A549 (cell line): ENCODE results near the gene MTSS2. TPM values are rescaled to one million over a fixed set of nuclear protein-coding genes. Genes with fewer than 3 reads are reported as not detected.

Source experiments
- ATAC-seq, 2 experiments: fragments of 200-7000 bp in 1 of 2; fragments of >200 bp in 1 of 2; cut with Nextera tagmentation in 1 of 2; cut with Tn5 transposase in 1 of 2; 3 replicates each; pipeline versions ENCODE4 v1.8.0 to v1.9.1; 2018 to 2020; ENCODE audit warnings: mild to moderate bottlenecking in 1 of 2, moderate library complexity in 1 of 2
- CTCF ChIA-PET: fragments of 300-600 bp; sonication (Branson Sonifier 250); formaldehyde crosslinking; extraction: SDS; loops from one replicate; lab custom pipeline; 2021; ENCODE audit warnings: antibody characterized with exemption, inconsistent platforms; lab: Yijun Ruan, JAX
- POLR2A ChIA-PET: fragments of 350-600 bp; formaldehyde crosslinking; extraction: SDS; loops from one replicate; lab custom pipeline; 2021; ENCODE audit warnings: antibody characterized with exemption, inconsistent platforms; lab: Yijun Ruan, JAX
- DNase-seq, 2 experiments: peaks; one replicate each; pipeline versions ENCODE4 v3.0.0 to v3.0.0-alpha.2; 2011 to 2016; ENCODE audit warnings: low read depth in 1 of 2, low spot score in 1 of 2
- FAIRE-seq: peaks from 2 replicates; lab custom pipeline; 2011; peaks lifted over from hg19 to GRCh38; lab: Jason Lieb, UNC
- H3K27ac ChIP-seq, 2 experiments: fragments of >200 bp; sonication (Bioruptor Twin); formaldehyde crosslinking; 3 replicates each; pipeline ENCODE4 v1.5.1; 2016 to 2017
- H3K4me1 ChIP-seq: fragments of >200 bp; sonication (Bioruptor Twin); formaldehyde crosslinking; 3 replicates; pipeline ENCODE4 v1.6.1; 2016
- H3K4me2 ChIP-seq: fragments of >200 bp; sonication (Bioruptor Twin); formaldehyde crosslinking; 3 replicates; pipeline ENCODE4 v1.6.1; 2016
- H3K4me3 ChIP-seq: fragments of >200 bp; sonication (Bioruptor Twin); formaldehyde crosslinking; 3 replicates; pipeline ENCODE4 v1.5.1; 2016
- H3K9me3 ChIP-seq: fragments of >200 bp; sonication (Bioruptor Twin); formaldehyde crosslinking; 3 replicates; pipeline ENCODE4 v1.6.1; 2016
- BCL3 ChIP-seq: fragments of >200 bp; sonication (Bioruptor Twin); formaldehyde crosslinking; IDR thresholded peaks from 3 replicates; pipeline ENCODE4 v1.6.1; 2016
- CEBPB ChIP-seq, 2 experiments: fragments of >200 bp in 1 of 2; sonication (Bioruptor Twin) in 1 of 2; formaldehyde crosslinking in 1 of 2; IDR thresholded peaks; 2 replicates each; pipeline ENCODE4 v1.6.1; 2012 to 2016
- EP300 ChIP-seq, 2 experiments: fragments of >200 bp; sonication (Bioruptor Twin); formaldehyde crosslinking; IDR thresholded peaks; 2 replicates in 1 of 2; 3 replicates in 1 of 2; pipeline ENCODE4 v1.6.1; 2016 to 2017
- FOSB ChIP-seq: fragments of 250-450 bp; sonication (Bioruptor Pico); IDR thresholded peaks from 2 replicates; pipeline ENCODE4 v1.5.0; 2020; ENCODE audit warnings: mild to moderate bottlenecking, moderate library complexity
- FOSL2 ChIP-seq, 2 experiments: fragments of 450-650 bp in 1 of 2; fragments of >200 bp in 1 of 2; sonication (Bioruptor Twin) in 1 of 2; formaldehyde crosslinking; IDR thresholded peaks; 2 replicates each; pipeline versions ENCODE4 v1.5.0 to v1.6.1; 2016 to 2020; ENCODE audit warnings: mild to moderate bottlenecking in 1 of 2, moderate library complexity in 1 of 2
- FOXS1 ChIP-seq: fragments of 250-450 bp; sonication (Bioruptor Pico); IDR thresholded peaks from 2 replicates; pipeline ENCODE4 v1.5.0; 2020; ENCODE audit warnings: mild to moderate bottlenecking, moderate library complexity
- GATA3 ChIP-seq: IDR thresholded peaks from 2 replicates; pipeline ENCODE4 v1.6.1; 2012; ENCODE audit warnings: borderline replicate concordance
- HDAC2 ChIP-seq: fragments of 200-600 bp; sonication (generic); IDR thresholded peaks from 2 replicates; pipeline ENCODE4 v1.6.1; 2016
- HEYL ChIP-seq: fragments of 250-450 bp; sonication (Bioruptor Pico); IDR thresholded peaks from 2 replicates; pipeline ENCODE4 v1.8.0; 2021; ENCODE audit warnings: mild to moderate bottlenecking, moderate library complexity
- HOXA7 ChIP-seq: fragments of 250-450 bp; sonication (Bioruptor Pico); IDR thresholded peaks from 2 replicates; pipeline ENCODE4 v1.5.0; 2020; ENCODE audit warnings: mild to moderate bottlenecking, moderate library complexity
- HOXB5 ChIP-seq: fragments of 250-450 bp; sonication (Bioruptor Pico); IDR thresholded peaks from 2 replicates; pipeline ENCODE4 v1.5.0; 2020; ENCODE audit warnings: mild to moderate bottlenecking, moderate library complexity
- JUNB ChIP-seq: fragments of >200 bp; sonication (Bioruptor Twin); formaldehyde crosslinking; IDR thresholded peaks from 2 replicates; pipeline ENCODE4 v1.6.1; 2016
- RCOR1 ChIP-seq: fragments of 150-350 bp; IDR thresholded peaks from 2 replicates; pipeline ENCODE4 v1.6.1; 2014; ENCODE audit warnings: antibody characterized with exemption, low read length, low read depth
- RFX5 ChIP-seq: fragments of 450-650 bp; IDR thresholded peaks from 2 replicates; pipeline ENCODE4 v1.7.1; 2014; ENCODE audit warnings: antibody characterized with exemption, mild to moderate bottlenecking, moderate library complexity
- RNF2 ChIP-seq: fragments of 200-600 bp; sonication (generic); IDR thresholded peaks from 2 replicates; pipeline ENCODE4 v1.6.1; 2016; ENCODE audit warnings: low read depth, mild to moderate bottlenecking, antibody characterized with exemption, moderate library complexity, borderline replicate concordance
- ZC3H11A ChIP-seq: fragments of 450-650 bp; IDR thresholded peaks from 2 replicates; pipeline ENCODE4 v1.6.1; 2014; ENCODE audit warnings: antibody characterized with exemption, mild to moderate bottlenecking
- ZSCAN20 ChIP-seq: fragments of 250-450 bp; sonication (Bioruptor Pico); IDR thresholded peaks from 2 replicates; pipeline ENCODE4 v1.8.0; 2022; ENCODE audit warnings: mild to moderate bottlenecking, moderate library complexity
- WGBS: methylation state at CpG from one replicate; pipeline ENCODE4 v1.1.6; 2017; ENCODE audit errors: missing lambda C conversion rate; 5-methylcytosine and 5-hydroxymethylcytosine counted together
- polyA plus RNA-seq, 4 experiments: library from polyadenylated mRNA; depleted of rRNA in 3 of 4; stranded (reverse); fragments of >200 nt; fragmentation: RNase III in 1 of 4; extraction: RNeasy Plus Mini Kit Qiagen cat#74134 plus additional on column Dnase treatment in 1 of 4; gene quantifications; 2 replicates in 3 of 4; 3 replicates in 1 of 4; pipeline ENCODE4 v1.2.3, GENCODE V29; 2011 to 2017

The MTSS2 gene
- polyA plus RNA-seq, 2 of the 4 experiments (the other 2 are of a cell fraction) = 13.1 to 27.1 TPM

- CTCF ChIA-PET = interaction anchor here (1.1 to 2.1 kb wide), 5 partner anchors 9 to 45 kb away, joined by 3 to 9 read pairs (median 4); no protein-coding TSS in a partner anchor
Observed at GRCh38 chr16:70725024-70725911, 39.4 kb upstream of the MTSS2 start.

GRCh38 chr16:70724146-70725023 lies 38.5 kb upstream of the MTSS2 start:
- TF ChIP-seq HOXA7 (CRISPR knock-in tag) (no peak), BCL3 (no peak)
- DNase-seq (no peak), FAIRE-seq (no peak), ATAC-seq (no peak)
- Histone ChIP-seq H3K27ac (no peak overlapping the region), H3K4me3 (no peak overlapping the region), H3K4me2 (no peak overlapping the region), H3K9me3 (0 out of 3 replicates have a peak, but pooled peaks cover 5% of the 10 kb centered on the region), H3K4me1 (no peaks in the 10 kb centered on the region)
- ChIA-PET POLR2A (no interaction called here), CTCF (interaction anchor here (1.2 to 2.0 kb wide), 3 partner anchors 10 to 44 kb away, joined by 3 to 6 read pairs (median 4); no protein-coding TSS in a partner anchor)
- 93% methylated on average over 15 of the region's 15 CpGs for WGBS

More at GRCh38 chr16:70725024-70725911, 39.4 kb upstream of the MTSS2 start:
- H3K4me2 ChIP-seq = no peak overlapping the region
- H3K9me3 ChIP-seq = no peaks in the 10 kb centered on the region
- no peak for DNase-seq
- no peak overlapping the region for H3K4me3 ChIP-seq
- WGBS = 91% methylated on average over 20 of the region's 22 CpGs
- 0 out of 6 replicates have a peak overlapping the region, but pooled peaks of 1 of the 2 experiments have one; percentile 12 for H3K27ac ChIP-seq
- no peak for ATAC-seq
- POLR2A ChIA-PET = no interaction called here
- FAIRE-seq = no peak
- H3K4me1 ChIP-seq = no peaks in the 10 kb centered on the region
- no peak for TF ChIP-seq HDAC2
- TF ChIP-seq ZSCAN20 (CRISPR knock-in tag) = no peak
- TF ChIP-seq FOXS1 (CRISPR knock-in tag) = no peak
- TF ChIP-seq ZC3H11A = no peak
- TF ChIP-seq CEBPB (IDR thresholded peaks at IDR 0.05) = no peak

GRCh38 chr16:70723740-70724145 lies 37.9 kb upstream of the MTSS2 start:
- FAIRE-seq (no peak), DNase-seq (no peak), ATAC-seq (no peak)
- Histone ChIP-seq H3K4me2 (no peak overlapping the region), H3K4me1 (no peaks in the 10 kb centered on the region), H3K9me3 (0 out of 3 replicates have a peak, but pooled peaks cover 5% of the 10 kb centered on the region), H3K27ac (no peak overlapping the region), H3K4me3 (no peak overlapping the region)
- POLR2A ChIA-PET = no interaction called here
- CTCF ChIA-PET = interaction anchor here (1.1 kb wide), 1 partner anchor 26 kb away, joined by 3 read pairs; no protein-coding TSS in a partner anchor
- TF ChIP-seq EP300 (IDR thresholded peaks at IDR 0.05) (no peak), FOSL2 (IDR thresholded peaks at IDR 0.05) (no peak), FOSL2 (CRISPR knock-in tag; IDR thresholded peaks at IDR 0.05) (no peak), GATA3 (no peak), RCOR1 (no peak), HEYL (no peak), HOXB5 (CRISPR knock-in tag) (no peak), BCL3 (no peak), RNF2 (no peak), JUNB (no peak), RFX5 (no peak), FOSB (CRISPR knock-in tag) (no peak)
- WGBS = 91% methylated on average over 6 of the region's 6 CpGs
